Pancreas (tissue), 10 donors: ENCODE data around the gene DOCK4. TPM values are rescaled to one million over a fixed set of nuclear protein-coding genes. Genes with fewer than 3 reads are reported as not detected.

Source experiments
- ATAC-seq, 4 donors: fragments of 200-7000 bp; cut with Tn5 transposase; one replicate each; pipeline versions ENCODE4 v1.8.0 to v1.9.1; 2020; ENCODE audit warnings: mild to moderate bottlenecking in 4 of 4, moderate library complexity in 4 of 4
- DNase-seq, 6 donors: peaks; one replicate each; pipeline ENCODE4 v3.0.0-alpha.2; 2020
- FAIRE-seq: peaks from 2 replicates; lab custom pipeline; 2012; peaks lifted over from hg19 to GRCh38; lab: Jason Lieb, UNC
- H3K27ac ChIP-seq, 4 donors: fragments of 200-600 bp; sonication (generic); 1 replicate in 3 of 4; 2 replicates in 1 of 4; pipeline versions ENCODE4 v1.5.0 to v1.8.0; 2020
- H3K27me3 ChIP-seq, 4 donors: fragments of 200-600 bp; one replicate each; pipeline ENCODE4 v1.8.0; 2021
- H3K36me3 ChIP-seq, 3 donors: fragments of 200-600 bp; sonication (generic) in 1 of 3; one replicate each; pipeline versions ENCODE4 v1.5.0 to v1.8.0; 2020 to 2021
- H3K4me1 ChIP-seq, 3 donors: fragments of 200-600 bp; one replicate each; pipeline ENCODE4 v1.8.0; 2021
- H3K4me3 ChIP-seq, 4 donors: fragments of 200-600 bp; sonication (generic) in 2 of 4; one replicate each; pipeline versions ENCODE4 v1.5.0 to v1.8.0; 2020 to 2021
- H3K9me3 ChIP-seq, 4 donors: fragments of 200-600 bp; one replicate each; pipeline ENCODE4 v1.8.0; 2021
- CTCF ChIP-seq, 4 donors: fragments of 200-600 bp; sonication (generic) in 3 of 4; IDR thresholded peaks; one replicate each; pipeline versions ENCODE4 v1.5.0 to v1.8.0; 2021; ENCODE audit warnings: antibody characterized with exemption in 4 of 4
- WGBS, 2 donors: extraction: QIAGEN DNeasy Blood & Tissue Kit; methylation state at CpG; one replicate each; pipeline ENCODE4 v1.1.7; 2013; 5-methylcytosine and 5-hydroxymethylcytosine counted together
- intact Hi-C, 3 donors: fragments of 100-400 bp; cut with DNase I; formaldehyde crosslinking; loops; one replicate each; pipeline versions ENCODE4 v1.11.1 to v1.14.2; 2022
- polyA plus RNA-seq, 2 donors: library from polyadenylated mRNA; stranded (reverse); fragments of 200-250 nt; gene quantifications; one replicate each; pipeline ENCODE4 v1.2.3, GENCODE V29; 2013
- total RNA-seq, 6 donors: library from RNA; stranded (reverse); fragmentation: NEBNext Ultra II Directional in 4 of 6; extraction: Animal tissue kit (Norgen Biotek cat#: 25700) in 4 of 6; gene quantifications; one replicate each; pipeline versions ENCODE4 v1.2.1 to v1.2.4, GENCODE V29; 2021 to 2023
- donor health status: healthy with polysubstance abuse.
- donor health status: DM: no; HTN: no; CAD: no; lungs with moderate emphysema.
- donor health status: DM: no; HTN: no; CAD: no.
- donor health status: control.
- donor health status: control.
- donor health status: Bipolar disorder and iron deficiency.
- donor health status: DM: yes; HTN: yes; CAD: no.
- donor health status: DM: no; HTN: no; CAD: no.
- donor health status: DM: no; HTN: no; CAD: no.
- donor health status: DM: yes; HTN: yes; CAD: no.

Gene DOCK4
- total and polyA plus RNA-seq, 8 donors = 5.4 to 15.5 (median 6.1) TPM

GRCh38 chr7:111866787-111867186 is 339.4 kb downstream of the DOCK4 start:
- Histone ChIP-seq H3K27me3 (no peaks in the 10 kb centered on the region), H3K4me1 (no peaks in the 10 kb centered on the region), H3K27ac (no peak overlapping the region), H3K36me3 (no peaks in the 10 kb centered on the region), H3K4me3 (no peak overlapping the region), H3K9me3 (no peaks in the 10 kb centered on the region)
- DNase-seq = no peak
- no peak for TF ChIP-seq CTCF (IDR thresholded peaks at IDR 0.05)
- 92 to 96% methylated on average over 2 of the region's 2 CpGs for WGBS, 2 donors
- ATAC-seq = no peak
- intact Hi-C loops = no loop called here
- no peak for FAIRE-seq

GRCh38 chr7:111865430-111865829 is 340.8 kb downstream of the DOCK4 start:
- no peaks in the 10 kb centered on the region for H3K27me3 ChIP-seq

GRCh38 chr7:111864291-111864976 is 341.8 kb downstream of the DOCK4 start:
- no peak overlapping the region for H3K27ac ChIP-seq
- ATAC-seq = no peak
- DNase-seq = no peak
- no peaks in the 10 kb centered on the region for H3K27me3 ChIP-seq
- no peak for FAIRE-seq
- intact Hi-C loops = no loop called here
- no peaks in the 10 kb centered on the region for H3K9me3 ChIP-seq
- no peak for TF ChIP-seq CTCF (IDR thresholded peaks at IDR 0.05)
- H3K36me3 ChIP-seq = no peaks in the 10 kb centered on the region
- H3K4me1 ChIP-seq = no peaks in the 10 kb centered on the region
- WGBS, 2 donors = 88 to 93% methylated on average over 8 of the region's 8 CpGs
- H3K4me3 ChIP-seq = no peak overlapping the region

More at GRCh38 chr7:111865430-111865829, 340.8 kb downstream of the DOCK4 start:
- Histone ChIP-seq H3K4me3 (no peak overlapping the region), H3K9me3 (no peaks in the 10 kb centered on the region), H3K36me3 (no peaks in the 10 kb centered on the region), H3K27ac (no peak overlapping the region), H3K4me1 (no peaks in the 10 kb centered on the region)
- no peak for TF ChIP-seq CTCF (IDR thresholded peaks at IDR 0.05)
- ATAC-seq (no peak), DNase-seq (no peak), FAIRE-seq (no peak)
- 66 to 89% methylated on average over 1 of the region's 1 CpG for WGBS, 2 donors
- intact Hi-C loops = no loop called here

GRCh38 chr7:111863269-111863668 is 342.9 kb downstream of the DOCK4 start:
- H3K9me3 ChIP-seq = no peaks in the 10 kb centered on the region
- no peaks in the 10 kb centered on the region for H3K4me1 ChIP-seq
- 86 to 87% methylated on average over 7 of the region's 7 CpGs for WGBS, 2 donors
- H3K27ac ChIP-seq = no peak overlapping the region
- no peak for FAIRE-seq
- intact Hi-C loops = no loop called here
- H3K36me3 ChIP-seq = no peaks in the 10 kb centered on the region
- H3K27me3 ChIP-seq = no peaks in the 10 kb centered on the region
- H3K4me3 ChIP-seq = no peak overlapping the region
- no peak for ATAC-seq
- TF ChIP-seq CTCF (IDR thresholded peaks at IDR 0.05) = no peak
- DNase-seq = no peak

DNA sequence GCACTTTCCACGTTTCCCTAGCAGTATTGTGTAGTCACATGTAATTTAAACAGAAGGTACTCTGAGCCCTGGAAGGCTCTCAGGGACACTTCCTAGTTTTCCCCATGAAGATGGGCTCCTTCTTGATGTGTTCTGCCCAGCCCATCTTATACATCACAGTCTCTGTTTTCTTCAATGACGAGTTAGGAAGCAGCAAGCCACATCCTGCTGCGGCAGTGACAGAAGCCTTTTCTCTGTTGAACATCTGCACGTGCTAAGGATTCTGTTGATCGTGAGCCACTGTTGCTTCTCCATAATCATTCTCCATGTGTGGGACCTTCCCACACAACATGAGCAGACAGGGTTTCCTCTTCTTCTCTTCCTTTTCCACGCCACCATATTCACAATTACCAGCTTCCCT is 346.0 kb downstream of the DOCK4 start:
- Histone ChIP-seq H3K4me3 (no peak overlapping the region), H3K9me3 (no peaks in the 10 kb centered on the region), H3K4me1 (no peaks in the 10 kb centered on the region), H3K27me3 (no peaks in the 10 kb centered on the region), H3K27ac (no peak overlapping the region), H3K36me3 (no peaks in the 10 kb centered on the region)
- ATAC-seq (no peak), FAIRE-seq (no peak), DNase-seq (no peak)
- TF ChIP-seq CTCF (IDR thresholded peaks at IDR 0.05) = no peak
- intact Hi-C loops = no loop called here
- WGBS, 2 donors = 83 to 91% methylated on average over 6 of the region's 6 CpGs
